Neural cell (in vitro differentiated cells): ENCODE data around the gene PRELP. TPM values are rescaled to one million over a fixed set of nuclear protein-coding genes. Genes with fewer than 3 reads are reported as not detected.

Experiments used
- H2AFZ ChIP-seq: fragments of 200-600, 300-800 bp; sonication (generic), shearing (Covaris generic); 2 replicates; pipeline ENCODE4 v1.6.0; 2014; ENCODE audit warnings: low read depth, mild to moderate bottlenecking, antibody characterized with exemption, low read length, moderate library complexity
- H3F3A ChIP-seq: fragments of 200-600 bp; shearing (Covaris generic); 2 replicates; pipeline ENCODE4 v1.6.1; 2016; ENCODE audit warnings: mild to moderate bottlenecking, moderate library complexity, mixed read lengths, antibody characterized with exemption, low read length; ENCODE audit not compliant: insufficient read depth, poor library complexity, severe bottlenecking
- H3K27ac ChIP-seq: fragments of 200-600, 300-800 bp; sonication (generic), shearing (Covaris generic); 2 replicates; pipeline ENCODE4 v1.5.1; 2014; ENCODE audit warnings: mild to moderate bottlenecking, low read length, moderate library complexity
- H3K27me3 ChIP-seq: fragments of 300-800, 200-600 bp; sonication (generic), shearing (Covaris generic); 2 replicates; pipeline ENCODE4 v1.6.0; 2014; ENCODE audit warnings: mild to moderate bottlenecking, low read depth, low read length, moderate library complexity; ENCODE audit not compliant: insufficient read depth
- H3K36me3 ChIP-seq: fragments of 300-800, 200-600 bp; sonication (generic), shearing (Covaris generic); 2 replicates; pipeline ENCODE4 v1.5.1; 2014; ENCODE audit warnings: mild to moderate bottlenecking, antibody characterized with exemption, low read length, moderate library complexity; ENCODE audit not compliant: insufficient read depth
- H3K4me2 ChIP-seq: fragments of 300-800, 200-600 bp; sonication (generic), shearing (Covaris generic); 2 replicates; pipeline ENCODE4 v1.6.0; 2014; ENCODE audit warnings: mild to moderate bottlenecking, low read length
- H3K4me3 ChIP-seq: fragments of 300-800, 200-600 bp; sonication (generic), shearing (Covaris generic); 2 replicates; pipeline ENCODE4 v1.5.1; 2014; ENCODE audit warnings: mild to moderate bottlenecking, low read length, moderate library complexity
- H3K79me2 ChIP-seq: fragments of 200-600 bp; shearing (Covaris generic); replicated peaks from 2 replicates; pipeline ENCODE4 v1.6.0; 2014; ENCODE audit warnings: mild to moderate bottlenecking, low read length, moderate library complexity; ENCODE audit not compliant: insufficient read depth
- H3K9ac ChIP-seq: fragments of 300-800, 200-600 bp; sonication (generic), shearing (Covaris generic); 2 replicates; pipeline ENCODE4 v1.6.1; 2016; ENCODE audit warnings: mild to moderate bottlenecking, low read length, mixed read lengths
- H3K9me2 ChIP-seq: fragments of 200-600 bp; shearing (Covaris generic); 2 replicates; pipeline ENCODE4 v1.6.1; 2016; ENCODE audit warnings: mild to moderate bottlenecking, low read length, mixed read lengths; ENCODE audit not compliant: insufficient read depth
- H3K9me3 ChIP-seq: fragments of 200-600, 300-800 bp; sonication (generic), shearing (Covaris generic); 2 replicates; pipeline ENCODE4 v1.6.1; 2016; ENCODE audit warnings: mild to moderate bottlenecking, mixed run types, low read length, moderate library complexity, mixed read lengths
- H4K20me1 ChIP-seq: fragments of 200-600 bp; shearing (Covaris generic); 2 replicates; pipeline ENCODE4 v1.6.1; 2016; ENCODE audit warnings: mild to moderate bottlenecking, mixed run types; ENCODE audit not compliant: insufficient read depth
- EP300 ChIP-seq: fragments of 450-650 bp; conservative IDR thresholded peaks from 2 replicates; pipeline ENCODE4 v1.6.1; 2014; ENCODE audit warnings: antibody characterized with exemption, mild to moderate bottlenecking, moderate library complexity; ENCODE audit not compliant: poor library complexity, severe bottlenecking
- EZH2 ChIP-seq: fragments of 200-600, 300-800 bp; shearing (Covaris generic), sonication (generic); IDR thresholded peaks from 2 replicates; pipeline ENCODE4 v1.6.1; 2014; ENCODE audit warnings: antibody characterized with exemption, low read length, borderline replicate concordance, mild to moderate bottlenecking; ENCODE audit not compliant: insufficient read depth, poor library complexity, severe bottlenecking
- MXI1 ChIP-seq: fragments of 450-650 bp; conservative IDR thresholded peaks from 2 replicates; pipeline ENCODE4 v1.6.1; 2014; ENCODE audit warnings: antibody characterized with exemption, mild to moderate bottlenecking; ENCODE audit not compliant: poor library complexity, severe bottlenecking
- POLR2AphosphoS5 ChIP-seq: IDR thresholded peaks from 2 replicates; pipeline ENCODE4 v1.6.1; 2012
- RAD21 ChIP-seq: fragments of 450-650 bp; conservative IDR thresholded peaks from 2 replicates; pipeline ENCODE4 v1.6.1; 2014; ENCODE audit warnings: antibody characterized with exemption, mild to moderate bottlenecking, moderate library complexity
- REST ChIP-seq: IDR thresholded peaks from 2 replicates; pipeline ENCODE4 v1.6.1; 2012; ENCODE audit warnings: borderline replicate concordance
- SMC3 ChIP-seq: fragments of 450-650 bp; conservative IDR thresholded peaks from 2 replicates; pipeline ENCODE4 v1.6.1; 2014; ENCODE audit warnings: antibody characterized with exemption, mild to moderate bottlenecking, moderate library complexity; ENCODE audit not compliant: poor library complexity
- TAF1 ChIP-seq: IDR thresholded peaks from 2 replicates; pipeline ENCODE4 v1.6.1; 2012; ENCODE audit warnings: low read depth
- polyA plus RNA-seq: library from polyadenylated mRNA; depleted of rRNA; stranded (reverse); fragments of >200 nt; gene quantifications from 2 replicates; pipeline ENCODE4 v1.2.3, GENCODE V29; 2014
- TF ChIP-seq, protein P1 (sequence below): fragments of 450-650 bp; IDR thresholded peaks from 2 replicates; pipeline ENCODE4 v1.5.1; 2014; ENCODE audit warnings: antibody characterized with exemption, mild to moderate bottlenecking, moderate library complexity; ENCODE audit not compliant: poor library complexity, severe bottlenecking

The PRELP gene
- polyA plus RNA-seq, 1 donor from 2014 or later = not detected

DNA sequence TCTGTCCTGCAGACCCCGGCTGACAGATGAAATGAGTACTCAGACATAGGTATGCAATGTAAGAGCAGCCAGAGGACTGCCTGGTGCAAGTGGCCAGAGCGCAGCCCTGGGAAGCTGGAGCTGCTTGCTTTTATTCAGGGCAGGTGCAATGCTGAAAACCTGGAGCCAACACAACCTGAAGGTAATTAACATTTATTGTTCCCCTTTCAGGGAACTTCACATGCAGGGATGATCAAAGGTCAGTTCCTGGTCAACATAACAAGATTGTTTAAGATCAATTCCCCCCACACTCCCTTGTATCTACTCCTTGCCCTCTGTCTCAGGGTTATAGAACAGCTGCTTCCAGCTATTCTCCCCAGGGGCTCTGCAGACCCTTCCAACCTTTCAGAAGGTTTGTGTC, 48.7 kb upstream of the PRELP start:
- Histone ChIP-seq H3K79me2 (no peaks in the 10 kb centered on the region), H3K27ac (no peak overlapping the region), H3K9ac (no peak overlapping the region), H3K36me3 (no peaks in the 10 kb centered on the region), H3K4me3 (no peak overlapping the region), H3F3A (no peaks in the 10 kb centered on the region), H3K4me2 (no peak overlapping the region), H3K27me3 (no peaks in the 10 kb centered on the region), H2AFZ (no peak overlapping the region), H4K20me1 (no peaks in the 10 kb centered on the region), H3K9me3 (no peaks in the 10 kb centered on the region), H3K9me2 (no peaks in the 10 kb centered on the region)
- TF ChIP-seq RAD21 (no peak), EP300 (no peak), TAF1 (no peak), EZH2 (no peak), POLR2AphosphoS5 (no peak), MXI1 (no peak), REST (no peak), SMC3 (no peak)
- TF ChIP-seq, protein P1, sequence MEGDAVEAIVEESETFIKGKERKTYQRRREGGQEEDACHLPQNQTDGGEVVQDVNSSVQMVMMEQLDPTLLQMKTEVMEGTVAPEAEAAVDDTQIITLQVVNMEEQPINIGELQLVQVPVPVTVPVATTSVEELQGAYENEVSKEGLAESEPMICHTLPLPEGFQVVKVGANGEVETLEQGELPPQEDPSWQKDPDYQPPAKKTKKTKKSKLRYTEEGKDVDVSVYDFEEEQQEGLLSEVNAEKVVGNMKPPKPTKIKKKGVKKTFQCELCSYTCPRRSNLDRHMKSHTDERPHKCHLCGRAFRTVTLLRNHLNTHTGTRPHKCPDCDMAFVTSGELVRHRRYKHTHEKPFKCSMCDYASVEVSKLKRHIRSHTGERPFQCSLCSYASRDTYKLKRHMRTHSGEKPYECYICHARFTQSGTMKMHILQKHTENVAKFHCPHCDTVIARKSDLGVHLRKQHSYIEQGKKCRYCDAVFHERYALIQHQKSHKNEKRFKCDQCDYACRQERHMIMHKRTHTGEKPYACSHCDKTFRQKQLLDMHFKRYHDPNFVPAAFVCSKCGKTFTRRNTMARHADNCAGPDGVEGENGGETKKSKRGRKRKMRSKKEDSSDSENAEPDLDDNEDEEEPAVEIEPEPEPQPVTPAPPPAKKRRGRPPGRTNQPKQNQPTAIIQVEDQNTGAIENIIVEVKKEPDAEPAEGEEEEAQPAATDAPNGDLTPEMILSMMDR = no peak

GRCh38 chr1:203427451-203427850, 48.2 kb upstream of the PRELP start:
- Histone ChIP-seq H3K9me3 (no peaks in the 10 kb centered on the region), H3K27me3 (no peaks in the 10 kb centered on the region), H3K27ac (no peak overlapping the region), H3K79me2 (no peaks in the 10 kb centered on the region), H3K4me2 (no peak overlapping the region), H3K36me3 (no peaks in the 10 kb centered on the region), H2AFZ (no peak overlapping the region), H4K20me1 (no peaks in the 10 kb centered on the region), H3K4me3 (no peak overlapping the region), H3K9me2 (no peaks in the 10 kb centered on the region), H3F3A (no peaks in the 10 kb centered on the region), H3K9ac (no peak overlapping the region)
- TF ChIP-seq SMC3 (no peak), RAD21 (no peak), TAF1 (no peak), EP300 (no peak), EZH2 (no peak), POLR2AphosphoS5 (no peak), MXI1 (no peak), REST (no peak)
- TF ChIP-seq, protein P1 = no peak
